DMS 273 (cell line): ENCODE results near the gene CHST15.

ENCODE experiments used
- DNase-seq: peaks from one replicate; lab custom pipeline; 2025; ENCODE audit not compliant: unreplicated experiment; lab: John Stamatoyannopoulos, UW

Gene CHST15

GRCh38 chr10:123972481-123973401 is 120.7 kb downstream of the CHST15 start:
- DNase-seq: peak; percentile 23

DNA sequence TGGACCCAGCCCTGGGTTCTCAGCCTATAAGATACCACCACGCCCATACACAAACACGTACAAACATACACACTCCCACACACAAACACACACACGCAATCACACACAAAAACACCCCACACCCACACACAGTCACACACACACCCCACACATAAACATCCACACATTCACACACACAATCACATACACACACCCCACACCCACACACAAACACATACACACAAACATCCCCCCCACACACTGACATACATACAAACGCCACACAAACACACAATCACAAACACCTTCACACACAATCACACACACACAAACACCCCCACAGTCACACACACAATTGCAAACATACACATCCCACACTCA is 122.5 kb downstream of the CHST15 start:
- DNase-seq: no peak

GRCh38 chr10:123970207-123970926 is 123.0 kb downstream of the CHST15 start:
- DNase-seq: peak; percentile 13

GRCh38 chr10:123967626-123968243 is 125.7 kb downstream of the CHST15 start:
- peak; percentile 75 for DNase-seq

- DNase-seq: no peak
These were observed 126.5 kb downstream of the CHST15 start for GRCh38 chr10:123966896-123967231.

DNA sequence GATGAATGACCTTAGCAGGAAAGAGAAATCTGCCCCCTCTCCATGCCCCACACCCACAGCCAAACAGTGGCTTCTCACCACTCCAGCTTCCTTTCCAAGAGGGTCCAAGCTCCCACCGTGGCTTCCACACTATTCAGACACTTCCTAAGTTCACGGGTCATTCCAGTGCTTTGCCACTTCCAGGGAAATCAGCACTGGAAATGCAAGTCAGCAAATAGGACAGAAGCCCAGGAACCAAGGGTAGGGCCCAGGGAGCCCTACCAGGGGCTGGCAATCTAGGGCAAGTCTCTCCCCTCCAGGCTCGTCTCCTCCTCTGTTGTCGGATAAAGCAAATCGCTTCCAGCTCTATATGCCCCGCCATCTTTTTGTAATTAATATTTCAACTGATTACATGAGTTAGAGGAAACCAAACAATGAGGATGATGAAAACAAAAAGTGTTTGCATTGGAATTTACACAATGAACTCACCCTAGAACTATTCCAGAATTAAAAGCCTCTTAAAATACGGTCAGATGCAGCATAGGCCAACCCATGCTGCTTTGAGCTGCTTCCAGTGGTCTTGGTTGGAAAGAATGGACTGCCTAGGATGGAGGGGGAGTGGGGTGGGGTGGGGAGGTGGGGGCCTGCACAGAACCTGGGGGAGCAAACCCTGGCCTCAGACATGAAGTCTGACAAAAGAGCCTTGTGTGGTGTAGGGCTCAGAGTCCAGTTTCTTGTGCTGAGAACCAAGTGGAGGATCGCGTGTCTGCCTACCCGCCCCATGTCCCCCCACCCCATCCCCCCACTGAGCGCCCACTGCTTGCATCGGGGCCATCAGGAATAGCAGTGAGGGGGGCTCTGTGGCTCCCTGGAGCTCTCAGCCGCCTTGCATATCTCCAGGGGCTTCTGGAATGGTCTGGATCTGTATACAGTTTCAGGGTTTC is 127.2 kb downstream of the CHST15 start:
- DNase-seq: no peak

DNA sequence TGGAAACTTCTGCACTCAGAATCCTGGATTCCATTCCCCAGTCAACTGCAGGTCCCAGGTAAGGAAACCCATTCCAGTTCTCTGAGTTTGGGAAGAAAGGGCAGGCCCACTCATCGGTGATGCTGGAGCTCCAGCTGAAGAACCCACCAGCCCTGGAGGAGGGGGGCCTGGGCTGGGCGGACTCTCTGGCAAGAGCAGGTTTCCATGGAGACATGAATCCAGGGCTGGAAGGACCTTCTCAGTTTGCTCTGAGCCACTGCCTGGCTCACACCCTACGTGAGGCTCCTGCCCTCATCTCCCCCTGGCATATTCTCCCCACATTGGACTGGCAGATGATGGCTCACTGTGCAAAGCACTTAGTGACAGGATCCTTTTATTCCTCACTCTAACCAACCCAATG is 128.4 kb downstream of the CHST15 start:
- DNase-seq: no peak

DNA sequence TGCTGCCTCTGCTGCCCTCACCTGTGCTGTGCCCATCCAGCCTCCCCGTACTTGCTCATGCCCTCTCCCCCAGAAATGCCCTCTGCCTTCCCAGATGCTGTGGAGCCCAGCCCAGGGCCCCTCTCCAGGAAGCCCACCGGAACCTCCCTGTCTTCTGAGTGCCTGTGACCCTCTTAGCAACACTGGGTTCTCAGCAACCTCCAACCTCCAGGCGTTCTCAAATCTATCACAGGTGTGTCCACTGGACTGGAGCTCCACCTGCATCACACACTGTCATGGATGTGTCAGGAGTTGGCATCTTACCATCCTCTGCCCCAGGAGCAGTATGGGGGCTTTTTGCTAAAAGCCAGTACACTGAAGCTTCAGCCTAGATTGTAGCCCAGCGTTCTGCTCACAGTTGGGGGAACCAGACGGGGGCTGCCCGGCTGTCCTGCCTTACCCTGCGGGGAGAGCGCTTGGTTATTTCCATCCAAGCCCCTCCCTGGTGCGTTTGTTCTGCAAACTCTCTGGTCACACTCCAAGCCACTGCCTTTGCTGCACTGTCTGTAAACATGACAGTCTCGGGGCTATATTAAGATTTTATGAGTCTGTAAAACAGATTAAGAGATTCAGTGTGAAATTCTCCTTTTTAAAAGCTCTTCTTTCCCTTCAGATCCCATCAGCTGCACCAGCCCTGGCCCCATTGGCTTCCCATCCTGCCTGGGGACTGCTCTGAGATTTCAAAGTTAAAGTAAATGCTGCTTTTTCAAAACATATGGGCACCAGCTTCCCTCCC is 130.5 kb downstream of the CHST15 start:
- DNase-seq: no peak

DNA sequence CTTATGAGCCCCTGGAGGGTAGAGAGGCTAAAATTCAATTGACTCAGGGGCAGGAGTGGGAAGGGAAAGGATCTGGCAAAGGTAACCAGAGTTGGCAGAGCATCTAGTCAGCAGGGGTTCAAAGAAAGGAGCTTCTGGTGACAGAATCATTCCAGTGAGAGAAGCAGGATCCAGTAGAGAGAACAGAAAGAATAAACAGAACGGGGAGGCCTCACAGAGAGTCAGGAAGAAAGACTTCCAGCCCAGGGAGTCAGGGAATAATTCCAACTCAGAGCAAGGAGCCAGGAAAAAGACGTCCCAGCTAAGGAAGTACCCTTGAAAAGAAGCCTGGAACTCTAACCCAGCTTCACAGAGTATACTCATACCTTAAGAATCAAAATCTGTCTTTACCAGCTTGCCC is 135.2 kb downstream of the CHST15 start:
- no peak for DNase-seq
